C4-2B (cell line): ENCODE measurements around the gene TXNRD3.

Experiments
- CTCF ChIP-seq: fragments of 450-650 bp; conservative IDR thresholded peaks from 2 replicates; pipeline ENCODE4 v1.5.1; 2017; ENCODE audit warnings: mild to moderate bottlenecking
- ZFX ChIP-seq: fragments of 450-650 bp; IDR thresholded peaks from 2 replicates; pipeline ENCODE4 v1.6.1; 2017

GRCh38 chr3:126676919-126677705, 22.2 kb upstream of the TXNRD3 start:
- TF ChIP-seq CTCF: no peak
- no peak for TF ChIP-seq ZFX
